ENCODE measurements around the gene TXNDC15.
A peak's percentile ranks its signal among the peaks of the same experiment; 100 is the strongest.
"Not testable (repeated sequence)": the region's sequence is repeated elsewhere in the genome, so short reads cannot be mapped to it uniquely, and the experiment has no call there.

Gene TXNDC15

DNA sequence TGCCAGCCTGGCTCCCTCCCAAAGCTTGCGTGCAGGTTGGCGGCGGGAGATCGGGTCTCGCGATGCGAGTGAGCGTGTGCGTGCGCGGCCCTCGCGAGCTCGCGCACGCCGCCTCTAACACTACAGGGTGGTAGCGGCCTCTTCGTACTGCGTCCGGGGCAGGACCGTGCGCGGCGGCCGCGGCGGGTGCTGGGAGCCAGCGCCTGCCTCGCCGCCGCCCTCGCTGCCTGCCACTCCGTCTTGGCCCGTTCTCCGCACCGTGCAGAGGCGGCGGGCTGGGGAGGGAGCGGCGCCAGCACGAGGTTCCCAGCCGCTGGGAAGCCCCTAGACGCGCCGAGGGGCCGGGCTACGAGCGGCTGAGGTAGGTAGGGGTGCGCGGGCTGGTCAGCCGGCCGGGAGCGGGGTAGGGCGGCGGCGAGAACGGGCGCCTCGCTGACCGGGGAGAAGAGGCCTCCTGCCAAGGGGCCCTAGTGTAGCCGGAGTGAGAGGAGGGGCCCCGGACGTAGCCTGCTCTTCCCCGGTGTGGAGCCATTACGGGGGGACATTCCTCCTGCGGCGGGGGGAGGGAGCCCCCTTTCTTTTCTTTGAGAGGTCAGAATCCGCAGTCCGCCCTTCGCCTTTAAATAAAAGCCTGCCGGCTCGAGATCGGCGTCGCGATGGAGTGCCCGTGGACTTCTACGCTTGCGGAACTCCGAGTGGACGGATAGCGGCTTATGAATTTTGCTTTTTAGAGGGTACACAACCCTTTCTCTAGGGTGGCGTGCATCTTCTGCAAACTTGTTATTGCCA, 28.1 kb upstream of the TXNDC15 start, which contains the start of gene C5orf24:
TSS of gene C5orf24 (plus strand) at position 117 of the 789 bp plus-strand sequence. CDS start 8,933 bp downstream, outside the sequence.
- H3K79me2 ChIP-seq (ENCODE audit: insufficient read depth, low read length), result peaks cover 32% of the 10 kb centered on the region
- peak within 1 kb of the TSS; percentile 98 for H3K4me2 ChIP-seq (ENCODE audit: low read depth, low read length, poor library complexity, severe bottlenecking)
- no peaks in the 10 kb centered on the region for H3K9me2 ChIP-seq (replicated peaks; ENCODE audit: insufficient read depth, low read length)
- H4K20me1 ChIP-seq (ENCODE audit: low read depth, low read length), result 0 out of 2 replicates have a peak, but pooled peaks cover under 1% of the 10 kb centered on the region
- H3K36me3 ChIP-seq (ENCODE audit: low read length), result peaks cover under 1% of the 10 kb centered on the region; the same call in 1 of the 2 replicates
- peak within 1 kb of the TSS; percentile 80 for H3K4me3 ChIP-seq (ENCODE audit: insufficient read depth, low read length, poor library complexity, severe bottlenecking)
- peak within 1 kb of the TSS; percentile 93 for H3K9ac ChIP-seq (ENCODE audit: low read length)
- peaks cover 12% of the 10 kb centered on the region for H3F3A ChIP-seq (ENCODE audit: insufficient read depth)
- no peaks in the 10 kb centered on the region for H3K9me3 ChIP-seq (ENCODE audit: insufficient read depth, low read length)
- H3K27ac ChIP-seq (ENCODE audit: low read depth, low read length), result peak within 1 kb of the TSS; percentile 88
- peak within 1 kb of the TSS; percentile 34 for H2AFZ ChIP-seq (ENCODE audit: low read depth, low read length, severe bottlenecking)
- H3K27me3 ChIP-seq (ENCODE audit: low read length), result no peaks in the 10 kb centered on the region
- TF ChIP-seq EZH2phosphoT487 (conservative IDR thresholded peaks at IDR 0.05; ENCODE audit: low read length), result no peak
- TF ChIP-seq, protein P1, sequence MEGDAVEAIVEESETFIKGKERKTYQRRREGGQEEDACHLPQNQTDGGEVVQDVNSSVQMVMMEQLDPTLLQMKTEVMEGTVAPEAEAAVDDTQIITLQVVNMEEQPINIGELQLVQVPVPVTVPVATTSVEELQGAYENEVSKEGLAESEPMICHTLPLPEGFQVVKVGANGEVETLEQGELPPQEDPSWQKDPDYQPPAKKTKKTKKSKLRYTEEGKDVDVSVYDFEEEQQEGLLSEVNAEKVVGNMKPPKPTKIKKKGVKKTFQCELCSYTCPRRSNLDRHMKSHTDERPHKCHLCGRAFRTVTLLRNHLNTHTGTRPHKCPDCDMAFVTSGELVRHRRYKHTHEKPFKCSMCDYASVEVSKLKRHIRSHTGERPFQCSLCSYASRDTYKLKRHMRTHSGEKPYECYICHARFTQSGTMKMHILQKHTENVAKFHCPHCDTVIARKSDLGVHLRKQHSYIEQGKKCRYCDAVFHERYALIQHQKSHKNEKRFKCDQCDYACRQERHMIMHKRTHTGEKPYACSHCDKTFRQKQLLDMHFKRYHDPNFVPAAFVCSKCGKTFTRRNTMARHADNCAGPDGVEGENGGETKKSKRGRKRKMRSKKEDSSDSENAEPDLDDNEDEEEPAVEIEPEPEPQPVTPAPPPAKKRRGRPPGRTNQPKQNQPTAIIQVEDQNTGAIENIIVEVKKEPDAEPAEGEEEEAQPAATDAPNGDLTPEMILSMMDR (IDR thresholded peaks at IDR 0.05; ENCODE audit: insufficient read depth, low read length, poor library complexity, severe bottlenecking), result no peak

DNA sequence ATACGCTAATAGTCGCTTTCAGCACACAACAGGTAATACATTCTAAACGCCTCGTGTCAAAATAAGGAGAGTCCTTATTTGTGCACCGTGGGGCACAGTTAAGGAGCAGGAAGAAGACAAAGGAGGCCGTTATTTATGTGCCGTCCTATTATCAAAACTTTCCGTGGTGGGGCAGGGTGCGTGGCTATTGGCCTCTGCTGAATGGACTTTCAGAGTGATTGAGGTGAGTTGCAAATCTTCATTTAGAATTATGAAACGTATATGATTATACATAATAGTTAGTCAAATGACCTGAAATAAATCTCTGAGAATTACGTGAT, 27.6 kb upstream of the TXNDC15 start:
- peak overlapping the region; percentile 88 for H3K27ac ChIP-seq (ENCODE audit: low read depth, low read length)

DNA sequence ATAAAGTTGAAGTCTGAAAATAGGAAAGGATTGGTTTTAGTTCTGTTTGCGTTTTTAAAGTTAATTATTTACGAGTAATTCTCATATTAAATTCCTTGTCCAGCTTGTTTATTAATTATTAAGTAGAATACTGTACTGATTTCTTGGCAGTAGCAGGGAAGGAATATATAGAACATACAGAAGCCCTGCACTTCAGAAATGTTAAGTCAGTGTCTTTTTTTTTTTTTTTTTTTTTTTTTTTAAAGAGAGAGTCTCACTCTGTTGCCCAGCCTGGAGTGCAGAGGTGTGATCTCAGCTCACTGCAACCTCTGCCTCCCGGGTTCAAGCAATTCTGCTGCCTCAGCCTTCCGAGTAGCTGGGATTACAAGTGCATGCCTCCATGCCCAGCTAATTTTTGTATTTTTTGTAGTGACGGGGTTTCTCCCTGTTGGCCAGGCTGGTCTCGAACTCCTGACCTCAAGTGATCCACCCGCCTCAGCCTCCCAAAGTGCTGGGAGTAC, 24.7 kb upstream of the TXNDC15 start:
- not testable (repeated sequence) for H4K20me1 ChIP-seq (ENCODE audit: low read depth, low read length); H3K27ac ChIP-seq (ENCODE audit: low read depth, low read length); H3K9me2 ChIP-seq (replicated peaks; ENCODE audit: insufficient read depth, low read length); H3K4me3 ChIP-seq (ENCODE audit: insufficient read depth, low read length, poor library complexity, severe bottlenecking); H3K36me3 ChIP-seq (ENCODE audit: low read length); H2AFZ ChIP-seq (ENCODE audit: low read depth, low read length, severe bottlenecking); H3K27me3 ChIP-seq (ENCODE audit: low read length); H3K9me3 ChIP-seq (ENCODE audit: insufficient read depth, low read length); H3F3A ChIP-seq (ENCODE audit: insufficient read depth); H3K9ac ChIP-seq (ENCODE audit: low read length)
- H3K4me2 ChIP-seq (ENCODE audit: low read depth, low read length, poor library complexity, severe bottlenecking), result peak overlapping the region; percentile 18
- peaks cover 60% of the 10 kb centered on the region for H3K79me2 ChIP-seq (ENCODE audit: insufficient read depth, low read length)

More for the DNA sequence above, 27.6 kb upstream of the TXNDC15 start:
- Histone ChIP-seq H3K4me2 (ENCODE audit: low read depth, low read length, poor library complexity, severe bottlenecking) (peak overlapping the region; percentile 98), H3F3A (ENCODE audit: insufficient read depth) (peaks cover 14% of the 10 kb centered on the region), H4K20me1 (ENCODE audit: low read depth, low read length) (0 out of 2 replicates have a peak, but pooled peaks cover 3% of the 10 kb centered on the region), H3K36me3 (ENCODE audit: low read length) (peaks cover 4% of the 10 kb centered on the region; the same call in 1 of the 2 replicates), H3K9me2 (replicated peaks; ENCODE audit: insufficient read depth, low read length) (no peaks in the 10 kb centered on the region), H3K4me3 (ENCODE audit: insufficient read depth, low read length, poor library complexity, severe bottlenecking) (peak overlapping the region; percentile 80), H3K79me2 (ENCODE audit: insufficient read depth, low read length) (peaks cover 37% of the 10 kb centered on the region), H2AFZ (ENCODE audit: low read depth, low read length, severe bottlenecking) (peak overlapping the region; percentile 34), H3K9ac (ENCODE audit: low read length) (peak overlapping the region; percentile 93), H3K9me3 (ENCODE audit: insufficient read depth, low read length) (no peaks in the 10 kb centered on the region), H3K27me3 (ENCODE audit: low read length) (no peaks in the 10 kb centered on the region)
- TF ChIP-seq EZH2phosphoT487 (conservative IDR thresholded peaks at IDR 0.05; ENCODE audit: low read length), result no peak
- TF ChIP-seq, protein P1 (IDR thresholded peaks at IDR 0.05; ENCODE audit: insufficient read depth, low read length, poor library complexity, severe bottlenecking), result no peak

Data from SU-DHL-6 (cell line).